ENCODE results near the gene TRAP1.

The TRAP1 gene

GRCh38 chr16:3650631-3651265, 66.6 kb downstream of the TRAP1 start:
- DNase-seq (ENCODE audit: low spot score): no peak

GRCh38 chr16:3646348-3646920, 70.9 kb downstream of the TRAP1 start:
- DNase-seq (ENCODE audit: low spot score): no peak

GRCh38 chr16:3645504-3646347, 71.6 kb downstream of the TRAP1 start:
- DNase-seq (ENCODE audit: low spot score): no peak

- DNase-seq (ENCODE audit: low spot score): no peak
These were observed 72.2 kb downstream of the TRAP1 start for GRCh38 chr16:3645108-3645503.

- no peak for DNase-seq (ENCODE audit: low spot score)
These were observed 74.1 kb downstream of the TRAP1 start for GRCh38 chr16:3643095-3643730.

- DNase-seq (ENCODE audit: low spot score): no peak
These were observed 74.8 kb downstream of the TRAP1 start for GRCh38 chr16:3642397-3643094.

- no peak for DNase-seq (ENCODE audit: low spot score)
These were observed 75.4 kb downstream of the TRAP1 start for GRCh38 chr16:3641801-3642396.

GRCh38 chr16:3640632-3641501, 76.5 kb downstream of the TRAP1 start:
- DNase-seq (ENCODE audit: low spot score): no peak

- no peak for DNase-seq (ENCODE audit: low spot score)
These were observed 77.1 kb downstream of the TRAP1 start for GRCh38 chr16:3640207-3640606.

GRCh38 chr16:3638916-3639644, 78.2 kb downstream of the TRAP1 start:
- DNase-seq (ENCODE audit: low spot score): no peak

- DNase-seq (ENCODE audit: low spot score): no peak
These were observed 79.9 kb downstream of the TRAP1 start for GRCh38 chr16:3637371-3637923.

GRCh38 chr16:3625911-3626732, 91.2 kb downstream of the TRAP1 start:
- DNase-seq (ENCODE audit: low spot score): peak; percentile 37

- DNase-seq (ENCODE audit: low spot score): no peak
These were observed 92.0 kb downstream of the TRAP1 start for GRCh38 chr16:3625331-3625730.

- DNase-seq (ENCODE audit: low spot score): no peak
These were observed 93.7 kb downstream of the TRAP1 start for GRCh38 chr16:3623642-3624041.

GRCh38 chr16:3618769-3619141, 98.6 kb downstream of the TRAP1 start:
- no peak for DNase-seq (ENCODE audit: low spot score)

GRCh38 chr16:3612510-3613466, 104.5 kb downstream of the TRAP1 start:
- DNase-seq (ENCODE audit: low spot score): no peak

- peak; percentile 90 for DNase-seq (ENCODE audit: low spot score)
These were observed 106.0 kb downstream of the TRAP1 start, which contains the start of gene SLX4 for GRCh38 chr16:3611146-3611975. TSS of gene SLX4 (minus strand) at chr16:3611606. CDS start at chr16:3608964, 2,642 bp downstream.

Data from CD4-positive, alpha-beta T cell treated with Interleukin-15 for 4 hours (primary cell).